Kasumi-1 (cell line): Measurements from ENCODE around the gene ETV6.
"Not testable (repeated sequence)": the region's sequence is repeated elsewhere in the genome, so short reads cannot be mapped to it uniquely, and the experiment has no call there.

Experiments used
- DNase-seq, 2 experiments: peaks; one replicate each; lab custom pipeline; 2025; lab: John Stamatoyannopoulos, UW

ETV6 gene

DNA sequence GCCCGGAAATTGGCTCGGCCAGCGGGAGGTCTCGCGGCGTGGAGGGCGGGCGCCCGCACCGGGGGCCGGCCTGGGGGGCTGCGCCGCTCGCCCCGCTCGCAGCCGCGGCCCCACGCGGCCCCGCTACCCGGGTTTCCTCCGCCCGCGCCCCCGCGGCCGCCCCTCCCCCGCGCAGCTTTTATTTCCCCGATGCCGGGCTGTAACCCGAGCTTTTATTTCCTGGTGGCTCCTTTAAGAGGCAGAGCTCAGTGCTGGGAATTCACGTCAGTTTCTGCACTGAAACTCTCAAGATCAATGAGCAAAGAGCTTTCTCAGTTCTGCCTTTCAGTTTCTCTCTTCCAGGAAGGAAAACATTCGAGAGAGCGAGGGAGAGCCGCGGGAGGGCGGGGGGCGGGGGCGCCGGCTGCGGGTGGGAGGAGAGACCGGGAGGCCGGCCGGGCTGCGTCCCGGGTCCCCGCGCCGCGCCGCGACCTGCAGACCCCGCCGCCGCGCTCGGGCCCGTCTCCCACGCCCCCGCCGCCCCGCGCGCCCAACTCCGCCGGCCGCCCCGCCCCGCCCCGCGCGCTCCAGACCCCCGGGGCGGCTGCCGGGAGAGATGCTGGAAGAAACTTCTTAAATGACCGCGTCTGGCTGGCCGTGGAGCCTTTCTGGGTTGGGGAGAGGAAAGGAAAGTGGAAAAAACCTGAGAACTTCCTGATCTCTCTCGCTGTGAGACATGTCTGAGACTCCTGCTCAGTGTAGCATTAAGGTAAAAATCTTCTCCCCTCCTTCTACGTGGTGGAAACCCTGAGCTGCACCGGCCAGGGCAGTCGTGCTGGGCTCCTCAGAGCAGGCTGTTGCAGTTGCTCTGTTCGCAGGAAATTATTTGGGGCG lies at the start of gene ETV6:
ETV6 (plus strand) TSS at position 262 of the 873 bp plus-strand sequence; CDS start at position 716, 454 bp downstream.
- peak; percentile 71 to 73 for DNase-seq

DNA sequence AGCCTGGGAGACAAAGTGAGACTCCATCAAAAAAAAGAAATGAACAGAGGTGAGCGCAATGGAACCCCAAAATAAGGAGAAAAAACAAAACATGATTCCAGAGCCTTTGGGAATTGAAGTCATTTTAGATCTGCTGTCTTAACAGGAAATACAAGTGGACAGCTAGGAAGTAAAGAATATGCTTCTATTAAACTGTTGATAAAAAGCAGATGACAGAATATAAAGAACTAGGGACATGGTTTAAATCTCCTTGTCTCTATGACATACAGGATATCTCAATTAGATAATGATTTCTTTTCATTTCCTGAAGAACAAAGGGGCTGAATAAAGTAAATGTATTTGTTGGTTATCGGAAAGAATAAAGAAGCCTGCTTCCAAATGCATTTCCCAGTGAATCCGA lies 49.3 kb upstream of the ETV6 start:
- DNase-seq, result no peak

DNA sequence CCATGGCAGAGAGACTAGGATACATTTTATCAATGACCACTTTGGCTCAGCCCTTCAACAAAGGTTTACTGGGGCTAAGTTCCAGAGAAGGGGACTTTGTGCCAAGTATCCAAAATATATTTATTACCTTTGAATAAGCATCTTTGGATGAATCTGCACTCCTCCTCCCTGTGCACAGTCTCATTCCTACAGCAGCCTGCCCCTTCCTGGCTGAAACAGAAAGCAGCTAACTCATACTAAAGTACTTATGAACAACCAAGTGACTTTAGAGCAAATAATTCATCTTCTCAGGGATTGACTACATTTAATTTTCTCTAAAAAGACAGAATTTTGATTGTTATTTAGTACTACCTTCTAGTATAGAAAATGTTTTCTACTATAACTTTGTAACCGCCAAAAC lies 47.8 kb upstream of the ETV6 start:
- DNase-seq, result no peak

DNA sequence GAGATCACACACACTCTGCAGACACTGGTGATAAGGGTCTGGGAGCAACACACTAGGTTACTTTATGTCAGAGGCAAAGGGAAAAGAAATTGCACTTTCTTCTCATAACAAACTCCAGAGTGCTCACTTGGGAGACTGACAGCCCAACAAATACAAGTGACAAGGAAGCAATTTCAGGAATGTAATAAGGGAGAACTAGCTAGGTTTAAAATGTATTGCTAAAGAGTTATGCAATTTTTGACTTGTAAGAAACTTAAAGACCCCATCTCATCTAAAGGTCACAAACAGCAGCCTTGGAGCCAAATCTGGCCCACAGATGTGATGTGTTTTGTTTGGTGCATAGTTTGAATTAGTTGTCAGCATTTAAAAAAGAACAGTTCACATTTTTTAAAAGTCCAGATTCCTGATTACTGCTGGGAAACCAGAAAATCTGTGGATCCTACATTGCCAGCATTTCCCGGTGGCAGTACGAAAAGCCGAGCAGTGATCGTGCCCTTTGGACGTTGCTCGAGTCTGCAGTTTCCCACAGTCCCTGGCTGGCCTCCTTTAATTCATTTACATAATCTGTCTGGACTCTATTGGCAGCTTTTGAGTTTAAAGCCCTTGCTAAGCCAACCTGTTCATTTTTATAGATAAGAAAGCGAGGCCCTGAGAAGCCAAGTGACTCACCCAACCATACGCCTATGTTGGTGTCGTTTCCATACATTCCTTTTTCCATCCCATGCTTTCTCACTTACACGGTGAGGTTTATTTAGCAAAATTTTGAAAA lies 42.0 kb upstream of the ETV6 start:
- no peak for DNase-seq

DNA sequence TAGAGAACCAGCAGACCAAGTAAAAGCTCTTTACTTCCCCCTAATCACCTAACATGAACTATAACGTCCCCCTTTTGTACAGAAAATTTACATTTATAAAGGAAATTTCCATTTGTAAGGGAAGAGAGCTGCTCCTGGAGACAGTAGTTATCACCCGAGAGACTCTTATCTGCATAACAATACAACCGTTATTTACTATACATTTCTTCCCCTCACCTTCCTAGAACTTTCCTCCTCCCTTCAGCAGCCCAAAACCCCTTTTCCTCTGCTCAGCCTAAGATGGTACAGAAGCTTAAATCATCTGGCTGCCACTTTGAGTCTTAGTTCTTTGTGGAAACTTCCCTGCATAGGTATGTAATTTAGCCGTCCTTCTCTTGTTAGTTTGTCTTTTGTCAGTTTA lies 40.4 kb upstream of the ETV6 start:
- no peak for DNase-seq

DNA sequence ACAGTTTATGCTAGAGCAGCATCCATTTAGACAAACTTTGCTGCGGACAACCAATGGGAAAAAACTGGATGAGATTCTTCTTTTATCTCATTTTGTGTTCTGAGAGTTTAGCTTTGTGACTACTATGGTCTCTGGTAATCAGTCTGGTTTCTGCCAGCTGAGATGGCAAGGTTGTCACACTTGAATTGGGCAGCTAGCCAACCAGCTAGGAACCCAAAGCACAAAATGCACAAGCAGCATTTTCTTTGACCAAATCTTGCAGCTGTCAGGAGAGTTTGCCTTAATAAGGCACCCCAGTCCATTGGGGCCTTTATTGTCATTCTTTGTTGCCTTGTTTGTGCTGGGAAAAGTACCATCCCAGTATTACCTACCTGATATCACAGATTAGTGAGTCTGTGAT lies 34.0 kb upstream of the ETV6 start:
- no peak for DNase-seq

DNA sequence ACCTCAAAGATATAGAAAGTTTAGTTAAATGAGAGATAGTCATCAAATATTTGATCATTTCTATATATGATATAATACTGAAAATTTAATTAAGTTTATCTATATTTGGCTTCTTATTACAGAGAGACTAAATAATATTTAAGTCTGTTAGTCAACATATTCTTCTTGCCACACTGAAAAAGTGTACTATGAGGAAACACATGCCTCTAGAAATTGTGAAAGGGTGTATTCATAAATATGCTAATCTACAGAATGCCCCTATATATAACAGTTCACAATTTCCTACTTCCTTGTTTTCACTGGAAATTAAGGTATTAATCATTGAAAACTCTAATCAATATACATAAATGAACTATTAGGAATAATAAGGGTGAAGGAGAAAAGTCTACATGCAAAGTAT lies 31.4 kb upstream of the ETV6 start:
- no peak for DNase-seq

DNA sequence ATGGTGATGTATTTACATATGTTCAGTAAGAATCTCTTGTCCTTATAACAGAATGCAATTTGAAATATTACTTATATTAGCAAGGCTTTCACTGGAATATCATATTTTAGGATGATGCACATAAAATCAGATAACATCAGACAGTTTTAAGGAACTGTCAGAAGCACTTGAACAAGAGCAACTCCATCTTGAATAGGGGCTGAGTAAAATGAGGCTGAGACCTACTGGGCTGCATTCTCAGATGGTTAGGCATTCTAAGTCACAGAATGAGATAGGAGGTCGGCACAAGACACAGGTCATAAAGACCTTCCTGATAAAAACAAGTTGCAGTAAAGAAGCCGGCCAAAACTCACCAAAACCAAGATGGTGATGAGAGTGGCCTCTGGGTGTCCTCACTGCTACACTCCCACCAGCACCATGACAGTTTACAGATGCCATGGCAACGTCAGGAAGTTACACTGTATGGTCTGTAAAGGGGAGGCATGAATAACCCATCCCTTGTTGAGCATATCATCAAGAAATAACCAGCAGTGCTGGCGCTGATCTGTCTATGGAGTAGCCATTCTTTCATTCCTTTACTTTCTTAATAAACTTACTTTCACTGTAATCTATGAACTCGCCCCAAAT lies 27.6 kb upstream of the ETV6 start:
- DNase-seq, result no peak

DNA sequence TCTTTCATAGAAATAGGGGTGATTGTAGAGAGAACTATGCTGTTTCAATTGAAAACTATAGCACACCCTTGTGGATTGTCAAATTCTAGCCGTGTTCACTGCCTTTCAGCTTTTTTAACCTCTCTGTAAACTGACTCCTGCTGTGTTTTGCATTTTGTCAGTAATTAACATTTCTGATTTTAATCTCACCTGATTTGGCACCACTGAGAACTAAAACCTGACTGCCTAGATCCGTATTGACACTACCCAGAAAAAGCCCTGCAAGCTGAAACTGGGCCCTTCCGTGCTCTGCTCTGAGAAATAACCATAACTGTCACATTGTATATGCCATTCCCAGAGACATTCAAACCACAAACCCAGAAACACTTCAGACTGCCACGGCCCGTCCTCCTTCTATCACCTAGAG lies 26.6 kb upstream of the ETV6 start:
- peak; percentile 7 to 22 for DNase-seq

DNA sequence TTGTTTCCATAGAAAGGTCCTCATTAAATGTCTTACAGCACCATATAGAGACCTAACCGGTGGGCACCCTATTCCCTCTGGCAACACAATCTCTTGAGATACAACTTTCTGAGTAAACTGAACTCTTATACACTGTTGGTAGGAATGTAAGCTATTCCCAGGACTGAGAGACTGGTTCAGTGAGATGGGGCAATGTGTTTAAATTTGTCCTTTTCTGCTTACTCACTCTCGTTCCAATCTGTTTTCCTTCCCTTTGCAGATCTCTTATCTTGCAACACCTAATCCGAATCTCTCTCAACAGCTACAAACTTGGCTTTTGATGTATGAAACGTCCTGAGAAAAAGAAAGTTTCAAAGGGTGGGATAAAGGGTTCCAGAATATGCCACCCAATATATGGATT lies 26.1 kb upstream of the ETV6 start:
- no peak for DNase-seq

DNA sequence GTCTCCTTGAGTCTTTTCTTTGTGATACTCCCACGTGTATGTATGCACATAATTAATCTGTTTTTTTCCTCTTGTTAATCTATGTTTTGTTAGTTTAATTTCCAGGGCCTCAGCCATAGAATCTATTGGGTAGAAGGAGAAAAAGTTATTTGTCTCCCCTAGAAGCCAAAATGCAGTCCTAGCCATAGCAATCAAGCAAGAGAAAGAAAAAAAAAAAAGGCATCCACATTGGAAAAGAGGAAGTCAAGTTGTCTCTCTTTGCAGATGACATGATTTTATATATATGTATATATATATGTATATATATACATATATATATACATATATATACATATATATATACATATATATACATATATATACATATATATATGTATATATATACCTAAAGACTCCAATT lies 25.4 kb upstream of the ETV6 start:
- DNase-seq, result peak in 1 of 2 experiments; percentile 25

DNA sequence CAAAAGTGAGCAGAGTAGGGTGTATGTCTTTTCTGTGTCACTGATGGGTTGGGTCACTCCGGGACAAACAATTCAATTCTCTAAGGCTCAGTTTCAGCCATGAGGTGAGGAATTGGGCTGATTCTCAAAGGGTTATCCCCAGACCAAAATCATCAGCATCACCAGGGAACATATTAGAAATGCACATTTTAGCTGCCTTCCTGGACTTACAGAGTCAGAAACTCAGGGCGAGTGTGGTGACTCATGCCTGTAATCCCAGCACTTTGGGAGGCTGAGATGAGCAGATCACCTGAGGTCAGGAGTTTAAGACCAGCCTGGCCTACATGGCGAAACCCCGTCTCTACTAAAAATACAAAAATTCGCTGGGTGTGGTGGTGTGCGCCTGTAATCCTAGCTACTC lies 21.8 kb upstream of the ETV6 start:
- DNase-seq, result not testable (repeated sequence)

DNA sequence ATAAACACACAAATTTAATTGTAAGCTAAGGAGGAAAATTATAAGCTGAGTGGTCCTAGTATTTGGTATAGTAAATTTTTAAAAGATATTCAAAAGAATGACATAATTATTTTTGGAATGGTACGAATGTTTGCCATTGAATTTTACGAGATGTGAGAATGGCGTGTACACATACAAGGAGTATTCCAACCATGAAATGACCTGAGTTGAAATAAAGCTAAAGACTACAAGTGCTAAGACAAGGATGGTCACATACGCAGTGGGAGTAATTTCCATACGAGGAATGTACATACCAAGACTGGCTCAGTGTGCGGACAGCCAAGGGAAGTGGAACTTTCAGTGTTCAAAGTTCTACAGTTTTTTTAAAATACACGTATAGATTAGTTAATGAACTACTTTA lies 21.1 kb upstream of the ETV6 start:
- DNase-seq, result no peak

DNA sequence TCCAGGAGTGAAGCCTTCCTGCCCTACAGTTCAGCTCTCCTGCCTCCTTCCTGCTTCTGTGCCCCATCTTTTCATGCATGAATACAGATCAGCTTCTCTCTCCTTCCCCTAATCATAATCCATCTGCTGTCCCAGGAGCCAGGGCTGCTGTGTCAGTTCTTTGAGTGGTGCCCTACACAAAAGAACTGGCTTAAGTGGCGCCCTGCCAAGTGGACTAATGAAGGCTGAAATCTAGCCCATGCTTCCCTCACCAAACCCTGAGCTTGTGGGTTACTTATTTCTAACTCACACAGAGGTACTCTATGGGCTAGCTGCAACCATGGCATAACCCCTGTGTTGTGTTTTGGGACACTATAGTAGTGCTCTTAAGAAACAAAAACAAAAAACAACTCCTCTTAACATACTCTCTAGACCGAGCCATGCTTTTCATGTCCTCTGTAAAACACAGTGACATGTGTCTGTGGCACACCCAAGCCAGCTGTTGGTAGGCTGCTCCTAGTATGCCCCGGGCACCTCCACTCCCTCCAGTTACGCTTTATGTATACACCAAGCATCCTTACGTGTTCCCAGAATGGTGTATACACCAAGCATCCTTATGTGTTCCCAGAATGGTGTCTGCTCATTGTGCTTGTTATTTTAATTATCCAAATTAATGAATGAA lies 19.3 kb upstream of the ETV6 start:
- DNase-seq, result no peak

DNA sequence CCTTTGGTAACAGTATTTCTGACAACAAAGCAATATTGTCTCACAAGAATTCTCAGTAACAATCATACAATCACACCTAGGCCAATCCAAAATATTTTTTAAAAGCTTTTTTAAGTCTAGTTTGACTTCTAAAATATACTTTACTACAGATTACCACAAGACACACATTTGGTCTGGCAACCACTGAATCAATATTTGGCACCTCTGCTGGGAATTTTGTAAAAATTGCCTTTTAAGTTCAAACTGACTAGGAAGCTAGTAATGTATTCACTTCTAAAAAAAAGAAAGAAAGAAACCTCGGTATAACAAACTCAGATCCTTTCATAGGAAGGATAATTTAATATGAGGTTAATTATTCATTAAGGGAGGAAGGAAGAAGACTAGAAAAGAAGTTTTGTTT lies 18.2 kb upstream of the ETV6 start:
- DNase-seq, result no peak

DNA sequence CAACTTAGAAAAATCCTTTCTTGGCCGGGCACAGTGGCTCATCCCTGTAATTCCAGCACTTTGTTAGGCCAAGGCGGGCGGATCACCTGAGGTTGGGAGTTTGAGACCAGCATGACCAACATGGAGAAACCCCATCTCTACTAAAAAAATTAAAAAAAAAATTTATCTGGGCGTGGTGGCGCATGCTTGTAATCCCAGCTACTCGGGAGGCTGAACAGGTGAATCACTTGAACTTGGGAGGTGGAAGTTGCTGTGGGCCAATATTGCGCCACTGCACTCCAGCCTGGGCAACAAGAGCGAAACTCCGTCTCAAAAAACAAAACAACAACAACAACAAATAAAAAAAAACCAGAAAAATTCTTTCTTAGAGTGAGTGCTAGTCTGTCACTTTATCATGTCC lies 17.6 kb upstream of the ETV6 start:
- not testable (repeated sequence) for DNase-seq

DNA sequence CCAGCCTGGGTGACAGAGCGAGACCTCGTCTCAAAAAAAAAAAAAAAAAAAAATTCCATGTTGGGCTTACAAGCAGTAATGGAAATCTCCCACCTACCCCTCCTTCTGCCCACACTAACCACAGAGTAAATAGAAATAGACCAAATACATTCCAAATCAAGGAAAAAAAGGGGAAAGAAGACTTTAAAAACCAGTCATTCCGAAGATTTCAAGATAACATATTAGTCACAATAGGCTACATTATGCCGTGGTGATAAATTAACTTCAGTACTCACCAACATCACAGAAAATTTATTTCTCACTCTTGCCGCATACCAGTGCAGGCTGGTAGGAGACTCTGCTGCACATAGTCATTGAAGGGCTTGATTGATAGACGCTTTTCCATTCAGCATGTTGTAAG lies 15.5 kb upstream of the ETV6 start:
- no peak for DNase-seq

DNA sequence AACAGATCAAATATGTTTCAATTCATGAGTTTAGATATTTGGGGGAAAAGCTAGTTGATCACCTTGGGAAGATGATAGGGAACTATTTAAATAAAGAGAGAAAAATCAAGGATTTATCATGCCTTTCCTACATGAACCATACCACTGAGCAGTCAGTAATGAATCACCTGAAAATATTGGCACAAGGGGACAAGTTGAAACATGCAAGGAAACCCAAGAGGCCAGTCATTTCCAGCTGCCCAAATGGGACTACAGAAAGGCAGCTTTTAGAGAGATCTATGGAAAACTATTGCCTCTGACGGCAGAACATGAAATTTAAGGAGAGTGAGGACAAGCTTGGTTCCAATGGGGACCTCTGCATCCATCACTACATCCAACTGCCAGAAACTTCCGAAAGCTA lies 14.1 kb upstream of the ETV6 start:
- DNase-seq, result no peak

DNA sequence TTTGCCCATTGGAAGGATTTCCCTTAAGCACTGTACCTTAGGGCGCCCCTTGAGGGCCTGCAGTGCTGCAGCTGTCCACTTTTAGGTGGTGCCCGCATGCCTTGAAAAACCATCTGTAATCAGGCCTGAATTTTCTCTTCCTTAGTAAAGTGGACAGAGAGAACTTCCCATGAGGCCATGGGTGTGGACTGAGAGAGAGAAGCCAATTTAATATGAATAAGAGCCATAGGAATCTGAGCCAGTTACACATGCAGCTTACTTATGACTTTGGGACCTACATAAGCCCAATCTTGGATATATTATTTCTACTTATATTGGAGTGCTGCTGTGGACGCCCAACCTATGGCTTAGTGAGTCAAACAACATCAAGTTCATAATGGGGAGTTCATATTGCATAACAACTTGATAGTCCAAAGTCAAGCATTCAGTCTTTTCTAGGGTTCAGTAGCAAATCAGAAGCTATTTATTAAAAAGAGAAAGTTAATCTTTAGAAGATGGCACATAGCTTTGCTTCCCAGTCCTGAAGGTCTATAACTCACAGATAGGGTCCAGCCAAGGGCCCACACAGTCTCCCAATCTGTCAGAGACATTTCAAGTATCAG lies 11.1 kb upstream of the ETV6 start:
- DNase-seq, result no peak

DNA sequence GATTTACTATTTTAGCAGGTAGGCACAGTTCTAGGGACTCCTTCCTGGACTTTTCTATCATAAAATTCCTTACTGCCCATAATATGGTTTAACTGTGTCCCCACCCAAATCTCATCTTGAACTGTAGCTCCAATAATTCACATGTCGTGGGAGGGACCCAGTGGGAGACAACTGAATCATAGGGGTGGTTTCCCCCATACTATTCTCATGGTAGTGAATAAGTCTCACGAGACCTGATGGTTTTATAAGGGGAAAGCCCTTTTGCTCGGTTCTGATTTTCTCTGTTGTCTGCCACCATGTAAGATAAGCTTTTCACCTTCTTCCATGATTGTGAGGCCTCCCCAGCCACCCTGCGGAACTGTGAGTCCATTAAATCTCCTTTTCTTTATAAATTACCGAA lies 10.0 kb upstream of the ETV6 start:
- DNase-seq, result no peak

DNA sequence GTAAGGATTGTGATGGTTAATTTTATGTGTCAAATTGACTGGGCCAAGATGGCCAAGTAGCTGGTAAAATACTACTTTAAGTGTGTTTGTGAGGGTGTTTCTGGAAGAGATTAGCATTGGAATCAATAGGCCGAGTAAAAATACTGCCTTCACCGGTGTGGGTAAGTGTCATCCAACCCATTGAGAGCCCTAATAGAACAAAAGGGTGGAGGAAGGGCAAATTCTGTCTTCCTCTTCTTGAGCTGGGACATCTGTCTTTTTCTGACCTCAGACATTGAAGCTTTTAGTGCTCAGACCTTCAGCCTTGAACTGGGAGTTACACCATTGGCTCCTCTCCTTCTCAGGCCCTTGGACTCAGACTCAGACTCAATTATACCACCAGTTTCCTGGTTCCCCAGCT lies 8.0 kb upstream of the ETV6 start:
- no peak for DNase-seq

DNA sequence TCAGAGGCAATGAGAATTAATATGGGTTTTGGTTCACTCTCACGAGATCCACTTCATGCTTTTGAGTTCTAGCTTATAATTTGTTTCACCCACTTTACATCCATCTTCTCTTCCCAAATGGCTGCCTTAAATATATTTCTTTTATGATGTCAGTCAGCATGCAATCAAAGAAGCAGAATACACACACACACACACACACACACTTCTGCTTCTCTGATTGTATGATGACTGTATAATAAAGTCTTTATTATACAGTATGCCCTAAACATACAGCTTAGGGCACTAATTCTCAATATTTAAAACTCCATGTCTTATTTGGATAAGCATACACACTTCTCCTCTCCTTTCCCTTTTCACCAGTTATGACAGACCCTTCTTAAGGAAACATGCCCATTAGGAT lies 6.7 kb upstream of the ETV6 start:
- no peak for DNase-seq
